Transverse colon (tissue), 4 donors: ENCODE results near the gene WDR37.

Source experiments
- EP300 ChIP-seq: sonication (generic); formaldehyde crosslinking; IDR thresholded peaks from one replicate; pipeline ENCODE4 v1.6.1; 2017; ENCODE audit warnings: antibody characterized with exemption, low read depth
- POLR2A ChIP-seq: fragments of 450-650 bp; IDR thresholded peaks from one replicate; pipeline ENCODE4 v1.6.1; 2016; ENCODE audit warnings: antibody characterized with exemption, mild to moderate bottlenecking, moderate library complexity
- POLR2AphosphoS5 ChIP-seq, 3 donors: sonication (generic); formaldehyde crosslinking; IDR thresholded peaks; one replicate each; pipeline ENCODE4 v1.6.1; 2016; ENCODE audit warnings: antibody characterized with exemption in 3 of 3
- TF ChIP-seq, protein P1 (sequence below), 5 experiments: fragments of 200-600 bp in 3 of 5; fragments of 450-650 bp in 2 of 5; sonication (generic) in 3 of 5; IDR thresholded peaks; 1 replicate in 2 of 5; 2 replicates in 3 of 5; pipeline ENCODE4 v1.5.1; 2016 to 2017; ENCODE audit warnings: antibody characterized with exemption in 5 of 5, inconsistent platforms in 3 of 5, mild to moderate bottlenecking in 2 of 5, moderate library complexity in 1 of 5

- TF ChIP-seq EP300 (no peak), POLR2AphosphoS5 (IDR thresholded peaks at IDR 0.05) (no peak), POLR2A (no peak)
- TF ChIP-seq, protein P1, sequence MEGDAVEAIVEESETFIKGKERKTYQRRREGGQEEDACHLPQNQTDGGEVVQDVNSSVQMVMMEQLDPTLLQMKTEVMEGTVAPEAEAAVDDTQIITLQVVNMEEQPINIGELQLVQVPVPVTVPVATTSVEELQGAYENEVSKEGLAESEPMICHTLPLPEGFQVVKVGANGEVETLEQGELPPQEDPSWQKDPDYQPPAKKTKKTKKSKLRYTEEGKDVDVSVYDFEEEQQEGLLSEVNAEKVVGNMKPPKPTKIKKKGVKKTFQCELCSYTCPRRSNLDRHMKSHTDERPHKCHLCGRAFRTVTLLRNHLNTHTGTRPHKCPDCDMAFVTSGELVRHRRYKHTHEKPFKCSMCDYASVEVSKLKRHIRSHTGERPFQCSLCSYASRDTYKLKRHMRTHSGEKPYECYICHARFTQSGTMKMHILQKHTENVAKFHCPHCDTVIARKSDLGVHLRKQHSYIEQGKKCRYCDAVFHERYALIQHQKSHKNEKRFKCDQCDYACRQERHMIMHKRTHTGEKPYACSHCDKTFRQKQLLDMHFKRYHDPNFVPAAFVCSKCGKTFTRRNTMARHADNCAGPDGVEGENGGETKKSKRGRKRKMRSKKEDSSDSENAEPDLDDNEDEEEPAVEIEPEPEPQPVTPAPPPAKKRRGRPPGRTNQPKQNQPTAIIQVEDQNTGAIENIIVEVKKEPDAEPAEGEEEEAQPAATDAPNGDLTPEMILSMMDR (IDR thresholded peaks at IDR 0.05), result no peak
These were observed 59.9 kb downstream of the WDR37 start for GRCh38 chr10:1116051-1116450.
